Measurements from ENCODE around the gene CDH19.
A peak's percentile ranks its signal among the peaks of the same experiment; 100 is the strongest.

DNA sequence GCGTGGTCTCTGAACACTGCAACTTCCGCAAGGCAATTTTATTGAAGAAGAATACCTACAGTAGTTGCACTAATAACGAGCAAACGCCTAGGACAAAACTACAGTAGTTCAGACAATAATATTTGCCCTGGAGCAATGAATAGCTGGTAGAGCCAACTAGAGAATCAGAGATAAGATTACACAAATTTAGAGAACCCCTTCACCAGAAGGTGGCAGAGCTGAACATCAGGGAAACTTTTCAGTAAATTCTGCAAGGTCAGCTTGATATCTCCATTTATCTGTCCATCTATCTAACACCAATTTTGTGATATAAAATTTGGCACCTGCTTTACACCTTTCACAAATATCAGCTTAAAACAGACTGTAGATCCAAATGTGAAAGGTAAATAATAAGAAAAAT is 43.8 kb downstream of the CDH19 start:
- TF ChIP-seq, protein P1, sequence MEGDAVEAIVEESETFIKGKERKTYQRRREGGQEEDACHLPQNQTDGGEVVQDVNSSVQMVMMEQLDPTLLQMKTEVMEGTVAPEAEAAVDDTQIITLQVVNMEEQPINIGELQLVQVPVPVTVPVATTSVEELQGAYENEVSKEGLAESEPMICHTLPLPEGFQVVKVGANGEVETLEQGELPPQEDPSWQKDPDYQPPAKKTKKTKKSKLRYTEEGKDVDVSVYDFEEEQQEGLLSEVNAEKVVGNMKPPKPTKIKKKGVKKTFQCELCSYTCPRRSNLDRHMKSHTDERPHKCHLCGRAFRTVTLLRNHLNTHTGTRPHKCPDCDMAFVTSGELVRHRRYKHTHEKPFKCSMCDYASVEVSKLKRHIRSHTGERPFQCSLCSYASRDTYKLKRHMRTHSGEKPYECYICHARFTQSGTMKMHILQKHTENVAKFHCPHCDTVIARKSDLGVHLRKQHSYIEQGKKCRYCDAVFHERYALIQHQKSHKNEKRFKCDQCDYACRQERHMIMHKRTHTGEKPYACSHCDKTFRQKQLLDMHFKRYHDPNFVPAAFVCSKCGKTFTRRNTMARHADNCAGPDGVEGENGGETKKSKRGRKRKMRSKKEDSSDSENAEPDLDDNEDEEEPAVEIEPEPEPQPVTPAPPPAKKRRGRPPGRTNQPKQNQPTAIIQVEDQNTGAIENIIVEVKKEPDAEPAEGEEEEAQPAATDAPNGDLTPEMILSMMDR (IDR thresholded peaks at IDR 0.05), result peak in 1 of 4 experiments; percentile 26
- TF ChIP-seq POLR2A (IDR thresholded peaks at IDR 0.05) (no peak), EP300 (IDR thresholded peaks at IDR 0.05) (no peak), POLR2AphosphoS5 (IDR thresholded peaks at IDR 0.05) (no peak)
